ENCODE measurements around the gene ACOX1.

Gene ACOX1

GRCh38 chr17:75910699-75911098, 68.3 kb downstream of the ACOX1 start:
- no peaks in the 10 kb centered on the region for H4K20me1 ChIP-seq (ENCODE audit: insufficient read depth, low read length, poor library complexity, severe bottlenecking)
- H3K4me2 ChIP-seq (ENCODE audit: low read depth, low read length, poor library complexity, severe bottlenecking), result peak overlapping the region; percentile 68
- H3K27me3 ChIP-seq (ENCODE audit: insufficient read depth, low read length, poor library complexity, severe bottlenecking), result no peaks in the 10 kb centered on the region
- no peaks in the 10 kb centered on the region for H3K36me3 ChIP-seq (ENCODE audit: insufficient read depth, low read length)
- no peaks in the 10 kb centered on the region for H3K9me3 ChIP-seq (ENCODE audit: insufficient read depth, low read depth, low read length)
- no peaks in the 10 kb centered on the region for H3K9me2 ChIP-seq (replicated peaks; ENCODE audit: low read depth, low read length)
- H3K4me3 ChIP-seq (ENCODE audit: low read length, poor library complexity, severe bottlenecking), result peak overlapping the region; percentile 49
- TF ChIP-seq, protein P1, sequence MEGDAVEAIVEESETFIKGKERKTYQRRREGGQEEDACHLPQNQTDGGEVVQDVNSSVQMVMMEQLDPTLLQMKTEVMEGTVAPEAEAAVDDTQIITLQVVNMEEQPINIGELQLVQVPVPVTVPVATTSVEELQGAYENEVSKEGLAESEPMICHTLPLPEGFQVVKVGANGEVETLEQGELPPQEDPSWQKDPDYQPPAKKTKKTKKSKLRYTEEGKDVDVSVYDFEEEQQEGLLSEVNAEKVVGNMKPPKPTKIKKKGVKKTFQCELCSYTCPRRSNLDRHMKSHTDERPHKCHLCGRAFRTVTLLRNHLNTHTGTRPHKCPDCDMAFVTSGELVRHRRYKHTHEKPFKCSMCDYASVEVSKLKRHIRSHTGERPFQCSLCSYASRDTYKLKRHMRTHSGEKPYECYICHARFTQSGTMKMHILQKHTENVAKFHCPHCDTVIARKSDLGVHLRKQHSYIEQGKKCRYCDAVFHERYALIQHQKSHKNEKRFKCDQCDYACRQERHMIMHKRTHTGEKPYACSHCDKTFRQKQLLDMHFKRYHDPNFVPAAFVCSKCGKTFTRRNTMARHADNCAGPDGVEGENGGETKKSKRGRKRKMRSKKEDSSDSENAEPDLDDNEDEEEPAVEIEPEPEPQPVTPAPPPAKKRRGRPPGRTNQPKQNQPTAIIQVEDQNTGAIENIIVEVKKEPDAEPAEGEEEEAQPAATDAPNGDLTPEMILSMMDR (conservative IDR thresholded peaks at IDR 0.05; ENCODE audit: low read length), result no peak
- TF ChIP-seq EZH2phosphoT487 (IDR thresholded peaks at IDR 0.05; ENCODE audit: borderline replicate concordance), result no peak
- peak overlapping the region; percentile 65 for H3K9ac ChIP-seq (ENCODE audit: low read depth, low read length, poor library complexity, severe bottlenecking)
- H3K4me1 ChIP-seq (ENCODE audit: insufficient read depth, low read length, poor library complexity, severe bottlenecking), result peaks cover 30% of the 10 kb centered on the region
- H3K79me2 ChIP-seq (ENCODE audit: insufficient read depth, low read length), result no peaks in the 10 kb centered on the region
- no peaks in the 10 kb centered on the region for H3F3A ChIP-seq (ENCODE audit: low read depth)
- no peak overlapping the region for H2AFZ ChIP-seq (ENCODE audit: low read length)

DNA sequence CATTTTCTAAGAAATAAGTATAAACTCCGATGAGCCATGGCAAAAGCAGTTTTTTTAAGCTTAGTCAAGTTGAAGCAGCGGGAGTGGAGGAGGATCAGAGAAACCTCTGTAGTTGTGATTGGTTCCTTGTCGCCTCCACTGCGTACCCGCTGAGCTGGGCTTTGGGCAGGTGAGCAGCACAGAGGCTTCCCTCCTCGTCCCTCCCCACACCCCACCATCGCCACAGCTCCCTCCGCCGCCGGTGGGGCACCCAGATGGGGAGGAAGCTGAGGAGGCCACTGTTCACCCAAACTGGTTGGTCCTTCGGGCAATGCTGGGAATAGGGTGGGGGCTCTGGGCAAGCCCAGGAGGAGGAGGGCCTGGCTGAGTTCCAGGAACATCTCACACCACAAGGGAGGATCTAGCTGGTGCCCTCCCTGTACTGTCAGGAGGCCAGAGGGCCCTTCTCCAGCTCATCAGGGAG, 69.1 kb downstream of the ACOX1 start:
- Histone ChIP-seq H2AFZ (ENCODE audit: low read length) (peak overlapping the region; percentile 49), H3K4me3 (ENCODE audit: low read length, poor library complexity, severe bottlenecking) (peak overlapping the region; percentile 49), H3K4me1 (ENCODE audit: insufficient read depth, low read length, poor library complexity, severe bottlenecking) (peaks cover 32% of the 10 kb centered on the region), H3K9ac (ENCODE audit: low read depth, low read length, poor library complexity, severe bottlenecking) (peak overlapping the region; percentile 65), H3F3A (ENCODE audit: low read depth) (no peaks in the 10 kb centered on the region), H3K36me3 (ENCODE audit: insufficient read depth, low read length) (no peaks in the 10 kb centered on the region), H3K4me2 (ENCODE audit: low read depth, low read length, poor library complexity, severe bottlenecking) (peak overlapping the region; percentile 68), H3K9me3 (ENCODE audit: insufficient read depth, low read depth, low read length) (no peaks in the 10 kb centered on the region), H3K9me2 (replicated peaks; ENCODE audit: low read depth, low read length) (no peaks in the 10 kb centered on the region), H3K79me2 (ENCODE audit: insufficient read depth, low read length) (no peaks in the 10 kb centered on the region), H3K27me3 (ENCODE audit: insufficient read depth, low read length, poor library complexity, severe bottlenecking) (no peaks in the 10 kb centered on the region), H4K20me1 (ENCODE audit: insufficient read depth, low read length, poor library complexity, severe bottlenecking) (no peaks in the 10 kb centered on the region)
- TF ChIP-seq EZH2phosphoT487 (IDR thresholded peaks at IDR 0.05; ENCODE audit: borderline replicate concordance), result no peak
- TF ChIP-seq, protein P1 (conservative IDR thresholded peaks at IDR 0.05; ENCODE audit: low read length), result no peak

GRCh38 chr17:75909051-75909811, 69.7 kb downstream of the ACOX1 start:
- no peaks in the 10 kb centered on the region for H3K9me2 ChIP-seq (replicated peaks; ENCODE audit: low read depth, low read length)
- peaks cover 32% of the 10 kb centered on the region for H3K4me1 ChIP-seq (ENCODE audit: insufficient read depth, low read length, poor library complexity, severe bottlenecking)
- no peak for TF ChIP-seq EZH2phosphoT487 (IDR thresholded peaks at IDR 0.05; ENCODE audit: borderline replicate concordance)
- TF ChIP-seq, protein P1 (conservative IDR thresholded peaks at IDR 0.05; ENCODE audit: low read length), result no peak
- peak overlapping the region; percentile 68 for H3K4me2 ChIP-seq (ENCODE audit: low read depth, low read length, poor library complexity, severe bottlenecking)
- H3K79me2 ChIP-seq (ENCODE audit: insufficient read depth, low read length), result peaks cover 4% of the 10 kb centered on the region
- peaks cover 3% of the 10 kb centered on the region for H4K20me1 ChIP-seq (ENCODE audit: insufficient read depth, low read length, poor library complexity, severe bottlenecking)
- H2AFZ ChIP-seq (ENCODE audit: low read length), result peak overlapping the region; percentile 49; the same call in 1 of the 2 replicates
- H3K36me3 ChIP-seq (ENCODE audit: insufficient read depth, low read length), result no peaks in the 10 kb centered on the region
- no peaks in the 10 kb centered on the region for H3K27me3 ChIP-seq (ENCODE audit: insufficient read depth, low read length, poor library complexity, severe bottlenecking)
- H3K9ac ChIP-seq (ENCODE audit: low read depth, low read length, poor library complexity, severe bottlenecking), result peak overlapping the region; percentile 65
- H3F3A ChIP-seq (ENCODE audit: low read depth), result no peaks in the 10 kb centered on the region
- H3K4me3 ChIP-seq (ENCODE audit: low read length, poor library complexity, severe bottlenecking), result peak overlapping the region; percentile 49
- no peaks in the 10 kb centered on the region for H3K9me3 ChIP-seq (ENCODE audit: insufficient read depth, low read depth, low read length)
